ENCODE measurements around the gene BORCS8. TPM values are rescaled to one million over a fixed set of nuclear protein-coding genes. Genes with fewer than 3 reads are reported as not detected.
"Not testable (repeated sequence)": the region's sequence is repeated elsewhere in the genome, so short reads cannot be mapped to it uniquely, and the experiment has no call there.

The BORCS8 gene
- total RNA-seq, 1 donor from 2014 or later = 28.0 TPM

- TF ChIP-seq CTCF (conservative IDR thresholded peaks at IDR 0.05) = no peak
- Mint-ChIP-seq H3K9me3 (no peaks in the 10 kb centered on the region), H3K4me3 (no peak overlapping the region), H3K27ac (ENCODE audit: unreplicated experiment) (no peak overlapping the region), H3K27me3 (ENCODE audit: low read depth) (peaks cover 47% of the 10 kb centered on the region), H3K4me1 (no peaks in the 10 kb centered on the region), H3K36me3 (ENCODE audit: low read depth) (no peaks in the 10 kb centered on the region)
- no peak for DNase-seq (ENCODE audit: low read depth, low spot score)
Observed at GRCh38 chr19:19223060-19223459, 31.1 kb upstream of the BORCS8 start.

- DNase-seq (ENCODE audit: low read depth, low spot score); H3K36me3 Mint-ChIP-seq (ENCODE audit: low read depth); H3K4me1 Mint-ChIP-seq; H3K9me3 Mint-ChIP-seq; H3K4me3 Mint-ChIP-seq; H3K27ac Mint-ChIP-seq (ENCODE audit: unreplicated experiment): not testable (repeated sequence)
- H3K27me3 Mint-ChIP-seq (ENCODE audit: low read depth) = peaks cover 52% of the 10 kb centered on the region
Observed at GRCh38 chr19:19221000-19221399, 29.0 kb upstream of the BORCS8 start.

- peaks cover 7% of the 10 kb centered on the region for H3K4me1 Mint-ChIP-seq
- H3K9me3 Mint-ChIP-seq = no peaks in the 10 kb centered on the region
- peaks cover 55% of the 10 kb centered on the region for H3K27me3 Mint-ChIP-seq (ENCODE audit: low read depth)
- no peak overlapping the region for H3K27ac Mint-ChIP-seq (ENCODE audit: unreplicated experiment)
- no peak for DNase-seq (ENCODE audit: low read depth, low spot score)
- H3K4me3 Mint-ChIP-seq = no peak overlapping the region
- no peak for TF ChIP-seq CTCF (conservative IDR thresholded peaks at IDR 0.05)
- no peaks in the 10 kb centered on the region for H3K36me3 Mint-ChIP-seq (ENCODE audit: low read depth)
Observed at GRCh38 chr19:19218911-19219310, 27.0 kb upstream of the BORCS8 start.

- peaks cover 61% of the 10 kb centered on the region for H3K27me3 Mint-ChIP-seq (ENCODE audit: low read depth)
- H3K27ac Mint-ChIP-seq (ENCODE audit: unreplicated experiment) = no peak overlapping the region
- no peak for DNase-seq (ENCODE audit: low read depth, low spot score)
- H3K9me3 Mint-ChIP-seq = no peaks in the 10 kb centered on the region
- TF ChIP-seq CTCF (conservative IDR thresholded peaks at IDR 0.05) = peak; percentile 20
- no peaks in the 10 kb centered on the region for H3K36me3 Mint-ChIP-seq (ENCODE audit: low read depth)
- H3K4me3 Mint-ChIP-seq = peak overlapping the region; percentile 35
- H3K4me1 Mint-ChIP-seq = peaks cover 14% of the 10 kb centered on the region
Observed at GRCh38 chr19:19217099-19217498, 25.1 kb upstream of the BORCS8 start.

GRCh38 chr19:19215792-19216191 is 23.8 kb upstream of the BORCS8 start:
- H3K27me3 Mint-ChIP-seq (ENCODE audit: low read depth) = peaks cover 71% of the 10 kb centered on the region

GRCh38 chr19:19214892-19215291 is 22.9 kb upstream of the BORCS8 start:
- Mint-ChIP-seq H3K27me3 (ENCODE audit: low read depth) (peaks cover 74% of the 10 kb centered on the region), H3K9me3 (no peaks in the 10 kb centered on the region), H3K4me3 (no peak overlapping the region), H3K27ac (ENCODE audit: unreplicated experiment) (no peak overlapping the region), H3K4me1 (peaks cover 14% of the 10 kb centered on the region), H3K36me3 (ENCODE audit: low read depth) (no peaks in the 10 kb centered on the region)
- no peak for TF ChIP-seq CTCF (conservative IDR thresholded peaks at IDR 0.05)
- DNase-seq (ENCODE audit: low read depth, low spot score) = peak; percentile 88

More at GRCh38 chr19:19215792-19216191, 23.8 kb upstream of the BORCS8 start:
- DNase-seq (ENCODE audit: low read depth, low spot score) = no peak
- no peak overlapping the region for H3K4me3 Mint-ChIP-seq
- peaks cover 14% of the 10 kb centered on the region for H3K4me1 Mint-ChIP-seq
- no peaks in the 10 kb centered on the region for H3K9me3 Mint-ChIP-seq
- TF ChIP-seq CTCF (conservative IDR thresholded peaks at IDR 0.05) = no peak
- no peak overlapping the region for H3K27ac Mint-ChIP-seq (ENCODE audit: unreplicated experiment)
- no peaks in the 10 kb centered on the region for H3K36me3 Mint-ChIP-seq (ENCODE audit: low read depth)
